Neural cell (in vitro differentiated cells): ENCODE results near the gene ZNF396. TPM values are rescaled to one million over a fixed set of nuclear protein-coding genes. Genes with fewer than 3 reads are reported as not detected.

Experiments
- H2AFZ ChIP-seq: fragments of 200-600, 300-800 bp; sonication (generic), shearing (Covaris generic); 2 replicates; pipeline ENCODE4 v1.6.0; 2014; ENCODE audit warnings: low read depth, mild to moderate bottlenecking, antibody characterized with exemption, low read length, moderate library complexity
- H3F3A ChIP-seq: fragments of 200-600 bp; shearing (Covaris generic); 2 replicates; pipeline ENCODE4 v1.6.1; 2016; ENCODE audit warnings: mild to moderate bottlenecking, moderate library complexity, mixed read lengths, antibody characterized with exemption, low read length; ENCODE audit not compliant: insufficient read depth, poor library complexity, severe bottlenecking
- H3K27ac ChIP-seq: fragments of 200-600, 300-800 bp; sonication (generic), shearing (Covaris generic); 2 replicates; pipeline ENCODE4 v1.5.1; 2014; ENCODE audit warnings: mild to moderate bottlenecking, low read length, moderate library complexity
- H3K27me3 ChIP-seq: fragments of 300-800, 200-600 bp; sonication (generic), shearing (Covaris generic); 2 replicates; pipeline ENCODE4 v1.6.0; 2014; ENCODE audit warnings: mild to moderate bottlenecking, low read depth, low read length, moderate library complexity; ENCODE audit not compliant: insufficient read depth
- H3K36me3 ChIP-seq: fragments of 300-800, 200-600 bp; sonication (generic), shearing (Covaris generic); 2 replicates; pipeline ENCODE4 v1.5.1; 2014; ENCODE audit warnings: mild to moderate bottlenecking, antibody characterized with exemption, low read length, moderate library complexity; ENCODE audit not compliant: insufficient read depth
- H3K4me2 ChIP-seq: fragments of 300-800, 200-600 bp; sonication (generic), shearing (Covaris generic); 2 replicates; pipeline ENCODE4 v1.6.0; 2014; ENCODE audit warnings: mild to moderate bottlenecking, low read length
- H3K4me3 ChIP-seq: fragments of 300-800, 200-600 bp; sonication (generic), shearing (Covaris generic); 2 replicates; pipeline ENCODE4 v1.5.1; 2014; ENCODE audit warnings: mild to moderate bottlenecking, low read length, moderate library complexity
- H3K79me2 ChIP-seq: fragments of 200-600 bp; shearing (Covaris generic); replicated peaks from 2 replicates; pipeline ENCODE4 v1.6.0; 2014; ENCODE audit warnings: mild to moderate bottlenecking, low read length, moderate library complexity; ENCODE audit not compliant: insufficient read depth
- H3K9ac ChIP-seq: fragments of 300-800, 200-600 bp; sonication (generic), shearing (Covaris generic); 2 replicates; pipeline ENCODE4 v1.6.1; 2016; ENCODE audit warnings: mild to moderate bottlenecking, low read length, mixed read lengths
- H3K9me2 ChIP-seq: fragments of 200-600 bp; shearing (Covaris generic); 2 replicates; pipeline ENCODE4 v1.6.1; 2016; ENCODE audit warnings: mild to moderate bottlenecking, low read length, mixed read lengths; ENCODE audit not compliant: insufficient read depth
- H3K9me3 ChIP-seq: fragments of 200-600, 300-800 bp; sonication (generic), shearing (Covaris generic); 2 replicates; pipeline ENCODE4 v1.6.1; 2016; ENCODE audit warnings: mild to moderate bottlenecking, mixed run types, low read length, moderate library complexity, mixed read lengths
- H4K20me1 ChIP-seq: fragments of 200-600 bp; shearing (Covaris generic); 2 replicates; pipeline ENCODE4 v1.6.1; 2016; ENCODE audit warnings: mild to moderate bottlenecking, mixed run types; ENCODE audit not compliant: insufficient read depth
- CTCF ChIP-seq: fragments of 450-650 bp; IDR thresholded peaks from 2 replicates; pipeline ENCODE4 v1.5.1; 2014; ENCODE audit warnings: antibody characterized with exemption, mild to moderate bottlenecking, moderate library complexity; ENCODE audit not compliant: poor library complexity, severe bottlenecking
- EP300 ChIP-seq: fragments of 450-650 bp; conservative IDR thresholded peaks from 2 replicates; pipeline ENCODE4 v1.6.1; 2014; ENCODE audit warnings: antibody characterized with exemption, mild to moderate bottlenecking, moderate library complexity; ENCODE audit not compliant: poor library complexity, severe bottlenecking
- EZH2 ChIP-seq: fragments of 200-600, 300-800 bp; shearing (Covaris generic), sonication (generic); IDR thresholded peaks from 2 replicates; pipeline ENCODE4 v1.6.1; 2014; ENCODE audit warnings: antibody characterized with exemption, low read length, borderline replicate concordance, mild to moderate bottlenecking; ENCODE audit not compliant: insufficient read depth, poor library complexity, severe bottlenecking
- MXI1 ChIP-seq: fragments of 450-650 bp; conservative IDR thresholded peaks from 2 replicates; pipeline ENCODE4 v1.6.1; 2014; ENCODE audit warnings: antibody characterized with exemption, mild to moderate bottlenecking; ENCODE audit not compliant: poor library complexity, severe bottlenecking
- POLR2AphosphoS5 ChIP-seq: IDR thresholded peaks from 2 replicates; pipeline ENCODE4 v1.6.1; 2012
- RAD21 ChIP-seq: fragments of 450-650 bp; conservative IDR thresholded peaks from 2 replicates; pipeline ENCODE4 v1.6.1; 2014; ENCODE audit warnings: antibody characterized with exemption, mild to moderate bottlenecking, moderate library complexity
- REST ChIP-seq: IDR thresholded peaks from 2 replicates; pipeline ENCODE4 v1.6.1; 2012; ENCODE audit warnings: borderline replicate concordance
- SMC3 ChIP-seq: fragments of 450-650 bp; conservative IDR thresholded peaks from 2 replicates; pipeline ENCODE4 v1.6.1; 2014; ENCODE audit warnings: antibody characterized with exemption, mild to moderate bottlenecking, moderate library complexity; ENCODE audit not compliant: poor library complexity
- TAF1 ChIP-seq: IDR thresholded peaks from 2 replicates; pipeline ENCODE4 v1.6.1; 2012; ENCODE audit warnings: low read depth
- polyA plus RNA-seq: library from polyadenylated mRNA; depleted of rRNA; stranded (reverse); fragments of >200 nt; gene quantifications from 2 replicates; pipeline ENCODE4 v1.2.3, GENCODE V29; 2014

Gene ZNF396
- polyA plus RNA-seq, 1 donor from 2014 or later: 0.92 TPM

DNA sequence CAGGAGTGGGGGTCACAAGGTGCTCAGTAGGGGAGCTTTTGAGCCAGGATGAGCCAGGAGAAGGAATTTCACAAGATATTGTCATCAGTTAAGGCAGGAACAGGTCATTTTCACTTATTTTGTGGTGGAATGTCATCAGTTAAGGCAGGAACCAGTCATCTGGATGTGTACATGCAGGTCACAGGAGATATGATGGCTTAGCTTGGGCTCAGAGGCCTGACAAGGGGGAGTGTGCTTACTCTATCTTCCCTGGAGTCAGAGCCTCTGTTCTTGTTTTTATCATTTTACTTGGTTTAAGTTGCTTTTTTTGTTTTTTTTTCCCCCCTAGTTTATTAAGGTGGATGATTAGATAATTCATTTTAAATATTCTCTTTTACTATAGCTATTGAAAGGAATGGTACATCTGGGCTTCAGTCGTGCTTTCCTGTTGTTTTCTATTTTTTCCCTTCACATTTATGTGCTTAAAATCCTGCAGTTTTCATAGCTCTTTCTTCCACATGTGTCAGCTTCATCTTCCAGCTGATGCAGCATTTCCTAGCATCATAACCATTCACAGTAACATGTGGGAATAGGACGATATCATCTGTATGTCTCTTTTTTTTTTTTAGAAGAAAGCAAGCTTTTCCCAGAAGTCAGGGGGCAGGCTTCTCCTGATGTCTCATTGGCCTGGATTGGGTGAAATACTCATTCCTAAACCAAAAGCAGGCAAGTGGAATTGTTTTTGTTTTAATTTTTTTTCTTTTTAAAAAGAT is 15.4 kb downstream of the ZNF396 start:
- H3F3A ChIP-seq: no peaks in the 10 kb centered on the region
- H3K4me2 ChIP-seq: no peak overlapping the region
- no peaks in the 10 kb centered on the region for H3K27me3 ChIP-seq
- no peaks in the 10 kb centered on the region for H4K20me1 ChIP-seq
- no peaks in the 10 kb centered on the region for H3K9me3 ChIP-seq
- TF ChIP-seq POLR2AphosphoS5 (no peak), EP300 (no peak), RAD21 (no peak), EZH2 (no peak), CTCF (no peak), MXI1 (no peak), REST (no peak), SMC3 (no peak), TAF1 (no peak)
- no peak overlapping the region for H3K4me3 ChIP-seq
- H3K27ac ChIP-seq: no peak overlapping the region
- no peak overlapping the region for H2AFZ ChIP-seq
- no peaks in the 10 kb centered on the region for H3K36me3 ChIP-seq
- H3K9me2 ChIP-seq: no peaks in the 10 kb centered on the region
- H3K9ac ChIP-seq: no peak overlapping the region
- H3K79me2 ChIP-seq: no peaks in the 10 kb centered on the region

DNA sequence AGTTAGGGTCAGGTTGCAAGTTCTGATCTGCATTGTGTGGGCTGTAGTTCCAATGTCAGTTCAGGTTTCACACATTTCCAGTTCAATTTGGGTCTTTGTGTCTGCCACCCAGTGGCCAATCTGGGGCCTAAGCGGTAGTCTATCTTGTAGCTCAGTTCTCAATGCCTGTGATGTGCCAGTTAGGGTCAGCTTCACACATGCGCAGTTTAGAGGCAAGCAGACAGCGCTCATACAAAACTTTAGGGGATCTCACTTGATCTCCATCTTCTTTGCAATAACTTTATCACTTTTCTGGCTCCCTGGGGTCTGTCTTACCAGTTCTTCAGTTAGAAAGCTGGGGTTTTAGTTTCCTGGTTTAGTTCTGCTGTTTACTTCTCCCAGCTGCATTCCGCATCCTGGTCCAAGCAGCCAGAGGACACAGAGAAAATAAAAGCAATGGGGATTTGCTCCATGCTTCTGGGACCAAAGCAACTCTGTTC is 22.0 kb downstream of the ZNF396 start:
- Histone ChIP-seq H3K4me3 (no peak overlapping the region), H3K36me3 (no peaks in the 10 kb centered on the region), H3F3A (no peaks in the 10 kb centered on the region), H3K9me3 (peaks cover 3% of the 10 kb centered on the region), H2AFZ (no peak overlapping the region), H3K9me2 (no peaks in the 10 kb centered on the region), H3K27me3 (no peaks in the 10 kb centered on the region), H3K4me2 (no peak overlapping the region), H3K9ac (no peak overlapping the region), H3K27ac (no peak overlapping the region), H4K20me1 (no peaks in the 10 kb centered on the region), H3K79me2 (no peaks in the 10 kb centered on the region)
- TF ChIP-seq POLR2AphosphoS5: no peak
- TF ChIP-seq CTCF: peak; percentile 58
- peak; percentile 51 for TF ChIP-seq RAD21
- TF ChIP-seq EZH2: no peak
- no peak for TF ChIP-seq TAF1
- no peak for TF ChIP-seq REST
- no peak for TF ChIP-seq EP300
- TF ChIP-seq SMC3: peak; percentile 67
- TF ChIP-seq MXI1: no peak
